Raji (cell line): ENCODE results near the gene CFAP100.

Experiments
- POLR2A ChIP-seq: IDR thresholded peaks from 2 replicates; pipeline ENCODE4 v1.6.1; 2011; ENCODE audit warnings: low read depth, low read length, control low read depth; ENCODE audit not compliant: insufficient read depth

Gene CFAP100

GRCh38 chr3:126380011-126380768, 14.5 kb upstream of the CFAP100 start:
- TF ChIP-seq POLR2A: no peak

GRCh38 chr3:126381966-126382365, 12.7 kb upstream of the CFAP100 start:
- TF ChIP-seq POLR2A: no peak

- TF ChIP-seq POLR2A: no peak
Measured at GRCh38 chr3:126389112-126389793, 5.5 kb upstream of the CFAP100 start.

GRCh38 chr3:126389794-126390146, 4.9 kb upstream of the CFAP100 start:
- no peak for TF ChIP-seq POLR2A

- TF ChIP-seq POLR2A: no peak
Measured at GRCh38 chr3:126390201-126390600, 4.5 kb upstream of the CFAP100 start.

- no peak for TF ChIP-seq POLR2A
Measured at GRCh38 chr3:126390751-126391150, 4.0 kb upstream of the CFAP100 start.

- no peak for TF ChIP-seq POLR2A
Measured at GRCh38 chr3:126391631-126392030, 3.1 kb upstream of the CFAP100 start.

- no peak for TF ChIP-seq POLR2A
Measured at GRCh38 chr3:126392246-126392645, 2.5 kb upstream of the CFAP100 start.

GRCh38 chr3:126393563-126393962, 1.1 kb upstream of the CFAP100 start:
- no peak for TF ChIP-seq POLR2A

GRCh38 chr3:126394977-126395321, 240 bp downstream of the CFAP100 start:
- no peak for TF ChIP-seq POLR2A

GRCh38 chr3:126395846-126396513, 1.3 kb downstream of the CFAP100 start:
- TF ChIP-seq POLR2A: no peak

- TF ChIP-seq POLR2A: no peak
Measured at GRCh38 chr3:126396536-126396935, 1.8 kb downstream of the CFAP100 start.

GRCh38 chr3:126397610-126398422, 3.1 kb downstream of the CFAP100 start:
- no peak for TF ChIP-seq POLR2A

- no peak for TF ChIP-seq POLR2A
Measured at GRCh38 chr3:126398423-126399350, 4.0 kb downstream of the CFAP100 start.
